Retina (tissue), 1 donor: ENCODE measurements around the gene DUSP28.

Source experiments
- DNase-seq: peaks from one replicate; pipeline ENCODE4 v3.0.0-alpha.2; 2016

DUSP28 gene

DNA sequence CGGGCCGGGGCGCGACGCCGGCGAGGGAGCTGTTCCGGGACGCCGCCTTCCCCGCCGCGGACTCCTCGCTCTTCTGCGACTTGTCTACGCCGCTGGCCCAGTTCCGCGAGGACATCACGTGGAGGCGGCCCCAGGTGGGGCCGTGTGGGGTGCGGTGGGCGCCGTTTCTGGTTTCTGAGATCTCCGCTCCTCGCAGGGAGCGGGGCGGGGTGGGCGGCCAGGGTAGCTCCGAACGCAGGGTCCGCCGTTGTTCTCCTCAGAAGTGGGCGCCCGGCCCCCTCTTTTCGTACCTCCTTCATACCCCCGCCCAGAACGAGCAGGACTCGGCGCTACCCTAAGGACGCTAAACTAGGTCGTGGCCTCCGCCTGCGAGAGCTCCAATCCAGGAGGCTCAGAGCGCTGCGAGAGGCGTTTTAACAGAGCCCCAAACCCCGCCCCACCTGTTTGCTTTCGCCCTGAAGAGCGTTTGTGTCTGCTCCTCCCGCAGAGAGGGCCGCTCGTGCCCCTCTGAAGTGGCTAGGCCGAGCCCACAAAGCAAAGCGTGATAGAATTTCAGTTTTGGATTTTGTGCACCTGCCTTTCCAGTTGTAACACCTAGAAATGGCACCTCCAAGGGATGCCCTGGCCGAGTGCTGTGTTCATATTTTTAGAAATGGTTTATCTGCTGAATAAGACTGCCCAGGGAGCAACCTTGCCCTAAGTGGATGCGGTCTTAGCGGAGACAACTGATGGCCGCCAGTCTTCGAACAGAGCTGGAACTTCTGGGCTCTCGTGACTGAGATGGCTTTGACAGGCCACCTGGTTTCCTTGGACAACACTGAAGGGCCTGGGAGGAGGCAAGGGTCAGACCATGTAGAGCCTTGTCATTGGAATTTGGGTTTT is 27.0 kb downstream of the DUSP28 start:
- no peak for DNase-seq

DNA sequence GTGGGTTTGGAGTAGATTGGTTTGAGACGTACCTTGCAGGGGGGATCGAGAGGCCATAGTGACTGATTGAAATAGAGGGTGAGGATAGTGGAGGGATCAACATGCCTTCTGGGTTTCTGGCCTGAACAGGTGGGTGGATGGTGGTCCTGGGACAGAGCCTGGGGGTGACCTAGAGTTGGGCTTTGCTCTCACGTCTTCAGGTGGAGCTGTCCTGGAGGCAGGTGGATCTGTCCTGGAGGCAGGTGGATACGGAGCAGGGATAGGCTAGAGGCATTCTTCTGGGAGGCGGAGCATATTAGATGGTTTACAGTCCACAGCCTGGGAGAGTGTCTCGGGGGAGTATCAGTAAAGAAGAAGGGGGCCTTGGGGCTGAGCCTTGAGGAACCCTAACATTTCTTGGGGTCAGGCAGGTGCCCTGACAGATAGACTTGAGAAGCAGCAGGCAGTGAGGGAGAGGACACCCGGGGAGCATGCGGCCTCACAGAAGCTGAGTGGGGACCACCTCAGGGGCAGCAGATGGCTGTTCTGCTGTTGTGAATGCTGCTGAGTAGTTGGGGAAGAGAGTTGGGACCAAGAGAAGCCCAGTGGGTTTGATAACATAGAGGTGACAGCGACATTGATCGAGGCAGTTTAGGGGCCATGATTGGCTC is 28.0 kb downstream of the DUSP28 start:
- no peak for DNase-seq

DNA sequence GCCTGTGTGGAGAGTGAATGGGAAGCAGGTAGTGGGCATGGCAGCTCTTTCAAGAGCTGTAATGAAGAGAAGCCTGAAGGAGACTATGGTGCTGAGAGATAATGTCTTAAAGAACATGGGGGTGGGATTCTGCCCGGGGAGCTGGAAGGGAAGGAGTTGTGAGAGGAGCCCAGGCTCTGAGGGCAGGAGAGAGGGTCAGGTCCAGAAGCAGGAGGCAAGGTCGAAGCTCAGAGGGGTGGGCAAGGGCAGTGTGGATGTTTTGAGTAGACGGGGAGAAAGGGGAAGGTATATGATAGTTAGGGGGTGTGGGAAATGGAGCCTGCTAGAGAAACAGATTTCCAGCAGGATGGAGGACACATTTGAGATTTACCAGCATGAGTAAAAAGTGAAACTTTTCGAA is 28.5 kb downstream of the DUSP28 start:
- no peak for DNase-seq

DNA sequence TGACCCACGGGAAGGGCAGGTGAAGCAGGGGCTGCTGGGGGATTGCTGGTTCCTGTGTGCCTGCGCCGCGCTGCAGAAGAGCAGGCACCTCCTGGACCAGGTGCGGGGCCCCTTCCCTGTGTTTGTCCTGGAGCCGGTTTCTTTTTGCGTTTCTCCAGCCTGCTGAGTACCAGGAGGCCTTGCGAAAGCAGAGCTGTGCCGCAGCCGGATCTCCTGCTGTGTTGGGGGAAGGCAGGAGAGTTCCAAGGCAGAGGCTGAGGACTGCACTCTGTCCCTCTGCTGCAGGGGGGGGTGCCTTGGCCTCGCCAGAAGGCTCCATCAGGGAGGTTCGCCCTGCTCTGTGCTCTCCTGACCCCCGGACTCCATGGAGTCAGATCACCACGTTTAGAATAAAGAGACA is 29.2 kb downstream of the DUSP28 start:
- no peak for DNase-seq

DNA sequence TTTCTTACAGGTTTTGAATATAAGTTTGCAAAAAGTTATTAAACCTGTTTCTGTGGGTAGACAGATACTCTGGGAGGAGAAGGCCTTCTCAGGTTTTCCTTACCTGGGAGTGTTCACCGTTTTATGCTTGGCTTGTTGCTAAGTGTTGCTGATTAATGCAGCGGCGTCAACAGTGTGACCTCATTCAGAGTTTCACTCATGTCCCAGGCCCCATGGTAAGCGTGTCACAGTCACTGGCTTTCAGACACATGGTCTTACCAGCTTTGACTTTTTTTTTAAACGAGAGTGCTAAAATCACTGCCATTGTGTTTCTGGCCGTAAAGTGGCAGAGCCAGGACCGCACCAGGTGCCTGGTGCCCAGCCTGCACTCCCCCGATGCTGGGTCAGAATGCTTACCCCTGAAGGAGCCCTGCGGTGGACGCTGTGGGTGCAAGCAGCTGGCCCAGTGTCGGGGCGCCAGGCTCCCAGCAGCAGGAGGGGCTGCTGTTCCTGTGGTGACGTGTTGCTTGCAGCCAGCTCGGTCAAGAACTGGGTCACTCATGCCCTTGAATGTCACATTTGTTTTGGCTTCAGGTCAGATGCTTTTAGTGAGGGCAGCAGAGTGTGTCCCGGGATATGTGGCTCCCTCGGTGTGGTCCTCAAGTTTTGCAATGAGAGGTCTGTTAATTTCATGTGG is 29.8 kb downstream of the DUSP28 start:
- DNase-seq: no peak

DNA sequence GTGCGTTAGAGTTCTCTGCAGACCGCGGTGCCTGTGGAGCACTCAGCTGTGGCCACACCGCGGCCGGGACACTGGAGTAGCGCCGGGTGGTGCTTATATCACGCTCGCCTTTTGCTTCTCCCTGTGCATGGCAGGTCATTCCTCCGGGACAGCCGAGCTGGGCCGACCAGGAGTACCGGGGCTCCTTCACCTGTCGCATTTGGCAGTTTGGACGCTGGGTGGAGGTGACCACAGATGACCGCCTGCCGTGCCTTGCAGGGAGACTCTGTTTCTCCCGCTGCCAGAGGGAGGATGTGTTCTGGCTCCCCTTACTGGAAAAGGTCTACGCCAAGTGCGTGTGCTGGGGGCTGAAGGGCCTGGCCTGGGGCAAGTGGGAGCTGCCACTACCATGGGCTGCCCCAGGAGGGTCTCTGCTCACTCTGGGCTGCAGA is 30.5 kb downstream of the DUSP28 start:
- DNase-seq: no peak

DNA sequence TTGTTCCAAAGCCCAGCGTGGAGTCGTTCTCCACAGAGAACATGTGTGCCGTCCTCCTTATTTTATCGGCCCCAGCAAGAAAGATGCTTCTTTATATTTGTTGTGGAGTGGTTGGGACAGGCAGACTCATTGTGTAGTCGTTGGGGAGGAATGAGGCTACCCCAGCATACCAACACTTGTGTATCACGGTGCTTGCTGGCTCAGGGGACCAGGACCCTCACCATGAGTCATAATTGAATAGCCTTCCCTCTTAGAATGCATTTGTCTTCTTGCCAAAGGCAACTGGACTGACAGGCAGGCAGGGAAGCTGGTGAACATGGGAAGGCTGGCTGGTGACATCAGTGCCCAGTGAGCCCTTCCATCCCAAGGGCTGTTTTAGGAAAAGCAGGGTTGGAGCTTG is 31.1 kb downstream of the DUSP28 start:
- DNase-seq: no peak

DNA sequence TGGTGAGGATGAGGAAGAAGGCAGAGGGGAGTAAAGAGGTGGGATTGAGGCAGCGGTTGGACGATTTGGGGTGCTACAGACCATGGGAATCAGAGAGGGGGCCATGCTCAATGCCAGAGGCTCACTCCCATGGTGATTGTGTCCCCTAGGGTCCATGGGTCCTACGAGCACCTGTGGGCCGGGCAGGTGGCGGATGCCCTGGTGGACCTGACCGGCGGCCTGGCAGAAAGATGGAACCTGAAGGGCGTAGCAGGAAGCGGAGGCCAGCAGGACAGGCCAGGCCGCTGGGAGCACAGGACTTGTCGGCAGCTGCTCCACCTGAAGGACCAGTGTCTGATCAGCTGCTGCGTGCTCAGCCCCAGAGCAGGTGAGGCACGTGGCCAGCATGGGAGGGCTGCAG is 31.6 kb downstream of the DUSP28 start:
- DNase-seq: no peak

DNA sequence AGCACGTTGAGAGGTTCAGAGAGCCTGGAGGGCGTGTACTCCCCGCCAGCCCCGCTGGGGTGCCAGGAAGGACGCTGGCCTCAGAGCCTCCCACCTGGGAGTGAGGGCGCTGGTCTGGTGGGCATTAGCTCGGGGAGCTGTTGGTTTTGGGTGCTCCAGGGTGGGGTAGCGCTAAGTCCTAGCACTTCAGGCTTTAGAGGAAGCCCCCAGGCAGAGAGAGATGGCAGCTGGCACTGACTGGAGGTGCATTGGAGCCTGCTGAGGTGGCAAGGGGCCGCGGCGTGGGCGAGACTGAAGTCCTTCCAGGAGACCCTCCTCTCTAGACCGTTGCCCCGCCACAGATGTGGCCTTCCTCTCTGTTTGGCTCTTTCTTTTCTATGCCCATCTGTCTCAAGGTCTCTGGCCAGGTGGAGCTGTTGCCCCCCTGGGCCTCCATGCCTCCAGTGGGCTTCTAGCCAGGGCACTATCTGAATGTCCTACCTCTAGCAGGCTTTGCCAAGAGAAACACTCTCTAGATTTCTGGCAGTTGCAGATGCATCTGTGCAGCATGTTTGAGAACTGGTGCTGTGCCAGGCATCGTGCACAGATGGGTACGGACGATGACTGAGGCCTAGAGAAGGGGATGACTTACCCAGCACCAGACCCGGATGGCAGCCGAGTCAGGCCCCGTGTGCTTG is 33.0 kb downstream of the DUSP28 start:
- DNase-seq: no peak

DNA sequence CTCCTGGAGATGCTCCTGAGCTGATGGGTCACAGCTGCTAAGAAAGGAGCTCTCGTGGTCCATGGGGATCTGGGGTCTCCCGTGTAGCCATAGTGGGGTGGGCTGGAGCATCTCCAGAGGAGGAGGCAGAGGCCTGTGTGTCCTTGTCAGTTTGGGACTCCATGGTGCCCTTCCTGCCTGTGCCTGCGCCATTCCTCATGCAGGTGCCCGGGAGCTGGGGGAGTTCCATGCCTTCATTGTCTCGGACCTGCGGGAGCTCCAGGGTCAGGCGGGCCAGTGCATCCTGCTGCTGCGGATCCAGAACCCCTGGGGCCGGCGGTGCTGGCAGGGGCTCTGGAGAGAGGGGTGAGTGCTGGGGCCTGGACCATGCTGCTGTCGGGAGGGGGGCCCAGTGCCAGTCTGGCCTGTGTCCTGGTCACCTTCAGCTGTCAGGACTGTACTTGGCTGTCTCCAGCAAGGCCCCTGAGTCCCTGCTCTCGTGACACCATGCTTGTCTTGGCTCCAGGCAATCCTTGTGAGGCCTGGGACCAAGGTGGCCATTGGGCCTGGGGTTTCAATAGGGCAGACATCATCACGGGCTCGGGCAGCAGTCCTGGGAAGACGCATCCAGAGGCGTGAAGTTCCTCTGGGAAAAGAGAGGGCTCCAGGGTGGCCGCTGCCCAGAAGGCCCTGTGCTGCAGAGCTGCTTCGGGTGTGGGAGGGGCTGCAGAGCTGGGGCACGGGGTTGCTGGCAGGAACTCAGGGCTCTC is 33.7 kb downstream of the DUSP28 start:
- no peak for DNase-seq

DNA sequence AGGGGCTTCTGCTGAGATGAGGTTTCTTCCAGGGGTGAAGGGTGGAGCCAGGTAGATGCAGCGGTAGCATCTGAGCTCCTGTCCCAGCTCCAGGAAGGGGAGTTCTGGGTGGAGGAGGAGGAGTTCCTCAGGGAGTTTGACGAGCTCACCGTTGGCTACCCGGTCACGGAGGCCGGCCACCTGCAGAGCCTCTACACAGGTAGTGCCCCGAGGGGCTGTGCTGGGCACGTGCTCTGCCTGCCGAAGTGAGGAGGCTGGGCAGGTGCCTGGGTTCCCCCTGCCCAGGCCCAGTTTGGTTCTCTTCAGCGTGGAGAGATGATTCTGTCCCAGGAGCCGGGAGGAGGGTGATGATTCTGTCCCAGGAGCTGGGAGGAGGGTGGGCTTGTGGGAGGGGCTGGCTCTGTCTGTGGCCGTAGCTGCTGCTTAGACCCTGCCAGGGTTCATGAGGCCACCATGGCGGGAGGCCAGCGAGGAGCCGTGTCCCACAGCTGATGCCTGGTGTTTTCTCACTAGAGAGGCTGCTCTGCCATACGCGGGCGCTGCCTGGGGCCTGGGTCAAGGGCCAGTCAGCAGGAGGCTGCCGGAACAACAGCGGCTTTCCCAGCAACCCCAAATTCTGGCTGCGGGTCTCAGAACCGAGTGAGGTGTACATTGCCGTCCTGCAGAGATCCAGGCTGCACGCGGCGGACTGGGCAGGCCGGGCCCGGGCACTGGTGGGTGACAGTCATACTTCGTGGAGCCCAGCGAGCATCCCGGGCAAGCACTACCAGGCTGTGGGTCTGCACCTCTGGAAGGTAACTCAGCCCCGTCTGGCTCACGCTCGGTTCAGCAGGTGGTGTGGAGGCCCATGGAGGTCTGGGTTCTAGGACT is 34.6 kb downstream of the DUSP28 start:
- no peak for DNase-seq

DNA sequence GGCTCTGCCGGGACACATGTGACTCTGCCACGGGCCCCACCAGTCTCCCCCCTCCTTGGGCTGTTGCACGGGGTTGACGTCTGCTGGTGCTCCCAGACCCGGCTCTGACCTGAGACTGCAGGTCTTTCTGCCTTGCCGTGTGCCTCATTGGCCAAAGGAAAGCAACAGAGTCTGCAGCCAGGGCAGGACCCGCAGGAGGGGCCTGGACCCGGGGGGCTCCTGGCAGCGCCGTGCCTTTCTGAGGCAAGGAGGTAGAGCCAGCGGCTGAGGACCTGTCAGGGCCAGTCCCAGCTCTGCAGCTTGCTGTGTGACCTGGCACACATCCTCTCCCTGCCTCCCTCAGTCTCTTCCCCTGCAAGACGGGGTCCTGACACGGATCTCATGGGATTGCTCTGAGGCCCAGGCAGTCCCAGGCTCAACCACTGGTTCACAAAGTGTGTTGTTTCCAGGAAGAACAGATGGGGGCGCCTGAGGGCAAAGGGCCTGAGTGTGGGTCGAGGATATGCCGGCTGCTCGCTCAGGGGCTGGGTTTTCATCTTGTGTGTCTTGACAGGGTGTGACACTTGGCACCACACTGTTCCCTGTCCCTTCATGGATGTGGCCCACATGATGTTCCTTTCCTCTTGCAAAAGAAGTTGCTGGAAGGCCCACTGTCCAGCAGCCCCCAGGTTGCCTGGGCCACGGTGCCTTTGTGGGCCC is 35.4 kb downstream of the DUSP28 start:
- no peak for DNase-seq

DNA sequence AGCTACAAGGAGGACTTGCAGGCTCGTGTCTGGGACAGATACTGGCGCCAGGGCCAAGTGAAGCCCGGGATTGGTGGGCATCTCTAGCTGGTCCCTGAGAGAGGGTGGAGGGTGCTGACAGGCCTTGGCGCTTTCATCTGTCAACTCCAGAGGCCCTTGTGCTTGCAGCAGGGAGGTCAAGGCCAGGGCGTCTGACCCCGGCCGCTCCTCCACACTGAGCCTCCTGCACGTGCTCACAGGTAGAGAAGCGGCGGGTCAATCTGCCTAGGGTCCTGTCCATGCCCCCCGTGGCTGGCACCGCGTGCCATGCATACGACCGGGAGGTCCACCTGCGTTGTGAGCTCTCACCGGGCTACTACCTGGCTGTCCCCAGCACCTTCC is 35.9 kb downstream of the DUSP28 start:
- no peak for DNase-seq

DNA sequence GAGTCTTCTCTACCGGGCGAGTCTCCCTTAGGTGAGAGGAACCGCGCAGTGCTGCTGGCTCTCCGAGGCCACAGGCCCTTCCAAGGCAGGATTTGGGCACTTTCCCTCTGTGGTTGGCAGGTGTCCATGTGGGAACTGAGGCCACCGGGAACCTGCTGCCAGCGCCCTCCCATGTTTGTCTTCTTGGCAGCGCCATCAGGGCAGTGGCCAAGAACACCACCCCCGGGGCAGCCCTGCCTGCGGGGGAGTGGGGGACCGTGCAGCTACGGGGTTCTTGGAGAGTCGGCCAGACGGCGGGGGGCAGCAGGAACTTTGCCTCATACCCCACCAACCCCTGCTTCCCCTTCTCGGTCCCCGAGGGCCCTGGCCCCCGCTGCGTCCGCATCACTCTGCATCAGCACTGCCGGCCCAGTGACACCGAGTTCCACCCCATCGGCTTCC is 36.4 kb downstream of the DUSP28 start:
- no peak for DNase-seq

DNA sequence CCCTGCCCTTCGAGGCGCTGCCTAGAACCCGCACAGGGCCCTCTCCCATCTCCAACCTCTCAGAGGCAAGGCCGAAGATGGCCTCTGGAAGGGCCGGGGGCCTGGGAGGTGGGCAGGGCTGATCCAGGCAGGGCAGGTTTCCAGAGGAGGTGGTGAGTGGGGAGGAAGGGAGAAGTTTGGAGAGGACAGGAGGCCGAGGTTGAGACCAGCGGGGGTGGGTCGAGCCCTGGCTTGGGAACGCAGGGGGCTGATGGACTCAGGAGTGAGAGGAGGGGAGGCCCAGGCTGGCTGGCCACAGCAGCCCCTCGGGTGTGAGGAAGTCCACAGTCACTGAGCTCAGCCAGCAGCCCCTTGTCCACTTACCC is 36.9 kb downstream of the DUSP28 start:
- DNase-seq: no peak

DNA sequence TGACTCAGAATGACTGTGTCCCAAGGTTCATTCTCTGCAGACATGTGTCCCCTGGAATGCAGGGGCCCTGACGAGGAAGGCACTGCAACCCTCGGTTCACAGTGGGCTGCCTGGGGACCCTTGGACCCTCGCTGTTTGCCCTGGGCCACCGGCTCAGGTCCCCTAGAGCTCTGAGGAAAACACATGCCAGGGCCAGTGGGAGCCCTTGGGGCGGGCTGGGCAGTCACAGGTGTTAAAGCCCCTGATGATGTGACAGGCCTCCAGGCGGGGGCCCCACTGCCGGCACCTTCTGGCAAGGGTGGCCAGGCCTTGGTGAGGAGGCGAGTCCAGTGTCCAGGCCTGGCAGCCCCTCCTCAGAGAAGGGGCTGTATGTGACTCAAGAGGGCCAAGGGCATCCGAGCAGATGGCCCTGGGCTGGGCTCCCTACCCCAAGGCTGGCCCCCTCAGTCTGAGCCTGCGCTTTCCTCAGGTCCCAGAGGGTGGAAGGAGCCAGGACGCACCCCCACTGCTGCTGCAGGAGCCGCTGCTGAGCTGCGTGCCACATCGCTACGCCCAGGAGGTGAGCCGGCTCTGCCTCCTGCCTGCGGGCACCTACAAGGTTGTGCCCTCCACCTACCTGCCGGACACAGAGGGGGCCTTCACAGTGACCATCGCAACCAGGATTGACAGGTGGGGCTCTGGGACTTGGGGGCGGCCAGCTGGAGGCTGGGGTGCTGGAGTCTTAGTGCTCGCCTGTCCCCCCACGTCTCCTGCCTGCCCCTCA is 37.4 kb downstream of the DUSP28 start:
- no peak for DNase-seq

DNA sequence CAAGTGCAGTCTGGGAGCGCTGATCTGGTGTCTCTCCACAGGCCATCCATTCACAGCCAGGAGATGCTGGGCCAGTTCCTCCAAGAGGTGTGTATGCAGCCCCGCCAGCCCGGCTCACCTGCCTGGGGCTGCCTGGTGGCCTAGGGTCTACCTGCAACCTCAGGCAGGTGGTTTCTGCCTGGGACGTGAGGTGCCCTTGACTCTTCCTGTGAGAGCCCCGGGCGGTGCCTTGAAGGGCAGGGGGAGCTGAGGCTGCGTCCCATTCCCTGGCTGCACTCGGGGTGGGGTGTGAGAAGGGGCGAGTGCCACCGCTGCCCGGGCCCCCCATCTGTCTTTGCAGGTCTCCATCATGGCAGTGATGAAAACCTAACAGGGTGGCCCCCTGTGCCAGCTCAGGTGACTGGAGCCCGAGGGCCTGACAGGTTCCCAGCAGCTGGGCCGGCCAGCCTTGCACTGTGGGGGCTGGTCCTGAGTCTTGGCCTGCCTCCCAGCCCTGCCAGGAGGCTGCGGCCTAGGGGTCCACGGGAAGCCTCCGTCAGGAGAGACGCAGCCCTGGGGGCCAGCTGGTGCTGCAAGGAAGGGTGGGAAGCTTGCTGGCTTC is 38.3 kb downstream of the DUSP28 start:
- DNase-seq: no peak

DNA sequence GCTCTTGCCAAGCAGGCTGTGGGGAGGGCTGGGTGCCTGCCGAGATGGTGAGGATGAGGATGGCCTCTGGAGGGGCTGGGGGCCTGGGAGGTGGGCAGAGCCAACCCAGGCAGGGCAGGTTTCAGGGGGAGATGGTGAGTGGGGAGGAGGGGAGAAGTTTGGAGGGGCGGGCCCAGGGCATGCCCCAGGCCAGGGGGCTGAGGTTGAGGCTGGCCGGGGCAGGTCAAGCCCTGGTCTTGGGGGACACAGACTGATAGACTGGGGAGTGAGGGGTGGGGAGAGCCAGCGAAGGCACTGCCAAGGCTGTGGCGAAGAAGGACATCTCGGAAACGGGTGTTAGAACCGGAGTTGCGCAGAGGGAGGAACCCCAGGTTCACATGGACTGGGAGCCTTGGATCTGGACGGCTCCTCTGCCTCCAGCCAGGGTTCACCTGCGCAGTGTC is 39.0 kb downstream of the DUSP28 start:
- no peak for DNase-seq

DNA sequence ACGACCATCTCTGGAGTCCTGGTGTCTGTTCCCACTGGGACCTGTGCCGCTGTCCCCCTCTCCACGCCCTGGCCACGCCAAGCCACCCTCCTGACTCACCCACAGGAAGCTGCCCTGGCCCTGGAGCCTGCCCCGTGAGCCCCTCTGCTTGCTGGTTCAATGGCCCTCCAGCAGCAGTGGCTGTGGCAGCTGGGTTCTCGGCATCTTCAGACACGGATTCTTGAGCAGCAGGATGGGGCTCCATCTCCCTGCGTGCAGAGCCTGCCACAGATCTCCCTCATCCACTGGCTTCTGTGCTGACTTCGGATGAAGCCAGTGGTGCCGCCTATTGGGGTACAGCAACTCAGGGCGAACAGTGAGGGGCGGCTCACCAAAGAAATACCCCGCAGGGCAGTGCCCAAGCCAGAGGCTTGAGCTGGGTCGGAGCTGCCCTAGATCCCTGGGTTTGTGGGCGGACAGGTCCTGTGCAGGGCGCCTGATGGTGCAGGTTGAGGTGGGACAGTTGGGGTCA is 40.3 kb downstream of the DUSP28 start:
- no peak for DNase-seq
